Measurements from ENCODE around the gene CCDC148.

DNA sequence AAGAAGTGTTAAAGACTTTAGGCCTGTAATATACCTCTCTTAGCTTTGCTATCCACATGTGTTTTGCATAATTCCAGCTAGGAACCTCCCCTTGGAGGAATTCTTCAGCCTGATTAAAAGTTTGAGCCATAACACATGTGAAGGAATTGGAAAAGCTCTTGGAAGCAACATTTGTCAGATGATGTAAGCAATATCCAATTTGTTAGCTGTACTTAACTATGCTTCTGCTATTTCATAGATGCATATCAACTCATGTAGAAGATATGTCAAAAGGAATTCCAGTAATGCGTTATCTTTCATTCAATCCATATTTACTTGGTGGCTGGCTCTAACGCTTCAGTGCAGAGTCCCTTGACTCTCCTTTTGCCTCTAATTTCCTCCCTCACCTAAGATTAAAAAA lies 46.4 kb upstream of the CCDC148 start:
- TF ChIP-seq EZH2 (IDR thresholded peaks at IDR 0.05) (no peak), POLR2AphosphoS5 (IDR thresholded peaks at IDR 0.05; ENCODE audit: borderline replicate concordance, low read depth, low read length) (no peak), FOXP2 (optimal IDR thresholded peaks at IDR 0.05; ENCODE audit: control extremely low read depth, extremely low read length, insufficient read depth) (no peak)
